ENCODE measurements around the gene NDUFC2. TPM values are rescaled to one million over a fixed set of nuclear protein-coding genes. Genes with fewer than 3 reads are reported as not detected.
"Not testable (repeated sequence)": the region's sequence is repeated elsewhere in the genome, so short reads cannot be mapped to it uniquely, and the experiment has no call there.

NDUFC2 gene
- total RNA-seq, 6 donors from 2014 or later: 19.9 to 155 (median 91.4) TPM

DNA sequence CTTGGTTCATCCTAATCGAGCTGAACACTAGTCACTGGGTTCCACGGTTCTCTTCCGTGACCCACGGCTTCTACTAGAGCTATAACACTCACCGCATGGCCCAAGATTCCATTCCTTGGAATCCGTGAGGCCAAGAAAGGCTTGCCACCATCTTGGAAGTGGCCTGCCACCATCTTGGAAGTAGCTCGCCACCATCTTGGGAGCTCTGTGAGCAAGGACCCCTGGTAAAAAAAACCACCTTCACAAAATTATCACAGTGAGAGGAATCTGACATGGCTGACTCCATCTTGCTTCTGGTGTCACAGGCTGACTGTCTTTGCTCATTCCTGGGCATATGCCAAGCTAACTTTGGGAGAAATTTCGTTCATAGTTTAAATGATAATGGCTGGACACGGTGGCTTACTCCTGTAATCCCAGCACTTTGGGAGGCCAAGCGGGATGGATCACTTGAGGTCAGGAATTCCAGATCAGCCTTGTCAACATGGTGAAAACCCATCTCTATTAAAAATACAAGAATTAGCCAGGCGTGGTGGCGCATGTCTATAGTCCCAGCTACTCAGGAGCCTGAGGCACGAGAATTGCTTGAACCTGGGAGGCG, 37.7 kb downstream of the NDUFC2 start:
- H3K27me3 ChIP-seq: no peaks in the 10 kb centered on the region
- H3K4me1 ChIP-seq: peaks cover 23 to 60% (median 28%) of the 10 kb centered on the region in 4 donors
- no peak overlapping the region for H3K4me3 ChIP-seq
- no peak for TF ChIP-seq POLR2A (IDR thresholded peaks at IDR 0.05)
- no peak for TF ChIP-seq EP300 (IDR thresholded peaks at IDR 0.05)
- H3K36me3 ChIP-seq: no peaks in the 10 kb centered on the region
- 95 to 96% methylated on average over 14 of the region's 14 CpGs for WGBS, 2 donors
- DNase-seq (no peak), ATAC-seq (ENCODE audit: low FRiP score in 2 of 2) (no peak)
- no peak overlapping the region for H3K27ac ChIP-seq
- H3K9me3 ChIP-seq: no peaks in the 10 kb centered on the region

DNA sequence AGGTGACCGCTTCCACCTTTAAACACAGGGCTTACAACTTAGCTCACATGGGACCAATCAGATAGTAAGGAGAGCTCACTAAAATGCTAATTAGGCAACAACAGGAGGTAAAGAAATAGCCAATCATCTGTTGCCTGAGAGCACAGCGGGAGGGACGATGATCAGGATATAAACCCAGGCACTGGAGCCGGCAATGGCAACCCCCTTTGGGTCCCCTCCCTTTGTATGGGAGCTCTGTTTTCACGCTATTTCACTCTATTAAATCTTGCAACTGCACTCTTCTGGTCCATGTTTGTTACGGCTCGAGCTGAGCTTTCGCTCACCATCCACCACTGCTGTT, 38.3 kb downstream of the NDUFC2 start:
- Histone ChIP-seq H3K27ac (peak overlapping the region in 1 of 4 donors; percentile 44), H3K4me1 (peaks cover 21 to 61% (median 27%) of the 10 kb centered on the region in 4 donors)
- H3K9me3 ChIP-seq; H3K4me3 ChIP-seq; ATAC-seq (ENCODE audit: low FRiP score in 2 of 2); DNase-seq; H3K36me3 ChIP-seq; H3K27me3 ChIP-seq: not testable (repeated sequence)
- 97% methylated on average over 8 of the region's 8 CpGs for WGBS, 2 donors

DNA sequence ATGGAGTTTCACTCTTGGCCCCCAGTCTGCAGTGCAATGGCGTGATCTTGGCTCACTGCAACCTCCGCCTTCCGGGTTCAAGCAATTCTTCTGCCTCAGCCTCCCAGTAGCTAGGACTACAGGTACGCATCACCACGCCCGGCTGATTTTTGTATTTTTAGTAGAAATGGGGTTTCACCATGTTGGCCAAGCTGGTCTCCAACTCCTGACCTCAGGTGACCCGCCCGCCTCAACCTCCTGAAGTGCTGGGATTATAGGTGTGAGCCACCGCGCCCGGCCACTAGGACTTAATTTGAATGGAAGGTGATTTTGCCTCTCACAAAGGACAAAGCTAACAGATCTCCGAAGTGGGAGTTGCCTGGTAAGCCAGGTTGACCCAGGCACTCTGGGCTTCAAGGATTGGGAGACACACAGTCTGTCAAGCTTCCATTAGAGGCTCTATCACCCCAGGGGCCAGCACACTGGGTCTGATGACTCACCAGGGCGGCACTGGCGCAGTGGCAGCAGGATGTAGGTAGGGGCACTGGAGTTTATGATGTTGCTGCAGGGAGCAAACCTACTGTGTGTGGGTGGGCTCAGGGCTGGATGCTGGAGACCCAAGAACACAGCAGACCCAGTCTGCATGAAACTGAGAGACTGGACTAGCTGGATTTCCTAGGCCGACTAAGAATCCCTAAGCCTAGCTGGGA, 38.8 kb downstream of the NDUFC2 start:
- H3K27ac ChIP-seq: peak overlapping the region in 3 of 4 donors; percentile 44 to 73 (median 69)
- DNase-seq (no peak), ATAC-seq (ENCODE audit: low FRiP score in 2 of 2) (no peak)
- no peaks in the 10 kb centered on the region for H3K36me3 ChIP-seq
- no peak overlapping the region for H3K4me3 ChIP-seq
- no peaks in the 10 kb centered on the region for H3K27me3 ChIP-seq
- TF ChIP-seq POLR2AphosphoS5 (IDR thresholded peaks at IDR 0.05): no peak
- TF ChIP-seq POLR2A (IDR thresholded peaks at IDR 0.05): no peak
- TF ChIP-seq, protein P1, sequence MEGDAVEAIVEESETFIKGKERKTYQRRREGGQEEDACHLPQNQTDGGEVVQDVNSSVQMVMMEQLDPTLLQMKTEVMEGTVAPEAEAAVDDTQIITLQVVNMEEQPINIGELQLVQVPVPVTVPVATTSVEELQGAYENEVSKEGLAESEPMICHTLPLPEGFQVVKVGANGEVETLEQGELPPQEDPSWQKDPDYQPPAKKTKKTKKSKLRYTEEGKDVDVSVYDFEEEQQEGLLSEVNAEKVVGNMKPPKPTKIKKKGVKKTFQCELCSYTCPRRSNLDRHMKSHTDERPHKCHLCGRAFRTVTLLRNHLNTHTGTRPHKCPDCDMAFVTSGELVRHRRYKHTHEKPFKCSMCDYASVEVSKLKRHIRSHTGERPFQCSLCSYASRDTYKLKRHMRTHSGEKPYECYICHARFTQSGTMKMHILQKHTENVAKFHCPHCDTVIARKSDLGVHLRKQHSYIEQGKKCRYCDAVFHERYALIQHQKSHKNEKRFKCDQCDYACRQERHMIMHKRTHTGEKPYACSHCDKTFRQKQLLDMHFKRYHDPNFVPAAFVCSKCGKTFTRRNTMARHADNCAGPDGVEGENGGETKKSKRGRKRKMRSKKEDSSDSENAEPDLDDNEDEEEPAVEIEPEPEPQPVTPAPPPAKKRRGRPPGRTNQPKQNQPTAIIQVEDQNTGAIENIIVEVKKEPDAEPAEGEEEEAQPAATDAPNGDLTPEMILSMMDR (IDR thresholded peaks at IDR 0.05): no peak
- TF ChIP-seq EP300 (IDR thresholded peaks at IDR 0.05): no peak
- peaks cover 18 to 61% (median 24%) of the 10 kb centered on the region in 4 donors for H3K4me1 ChIP-seq
- 91 to 95% methylated on average over 15 of the region's 15 CpGs for WGBS, 2 donors
- H3K9me3 ChIP-seq: no peaks in the 10 kb centered on the region

DNA sequence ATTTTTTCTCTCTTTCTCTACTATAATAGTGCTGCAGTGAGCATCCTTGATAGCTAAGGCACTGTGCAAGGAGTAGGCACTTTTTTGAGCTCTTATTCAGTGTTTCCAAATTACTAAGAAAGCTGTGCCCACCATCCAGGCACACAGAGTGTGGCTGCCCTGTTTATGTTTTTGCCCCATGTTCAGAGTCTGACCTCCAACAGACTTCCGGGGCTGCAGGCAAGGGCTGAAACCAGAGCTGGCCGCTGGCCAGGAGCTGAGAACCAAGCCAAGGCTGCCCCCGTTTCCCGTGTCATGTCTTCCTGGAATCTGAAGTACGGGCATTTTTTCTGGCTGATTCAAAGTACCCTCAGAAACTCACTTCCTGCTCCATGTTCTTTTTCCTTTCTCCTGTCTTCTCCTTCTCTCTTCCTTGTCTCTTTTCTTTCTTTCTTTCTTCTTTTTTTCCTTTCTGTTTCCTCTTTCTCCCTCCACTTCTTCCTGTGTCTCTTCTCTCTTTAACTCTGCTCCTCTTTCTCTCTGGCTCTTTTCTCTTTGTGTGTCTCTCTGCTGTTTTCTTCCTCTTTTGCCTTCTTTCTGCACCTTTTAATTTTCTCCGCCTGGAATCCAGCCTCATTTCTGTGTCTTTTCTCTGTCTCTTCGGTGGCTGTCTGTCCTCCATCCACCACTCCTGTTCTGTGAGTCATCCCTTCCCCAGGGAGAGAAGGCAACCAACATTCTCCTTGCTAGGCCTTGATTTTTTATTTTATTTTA, 39.6 kb downstream of the NDUFC2 start:
- TF ChIP-seq, protein P1 (IDR thresholded peaks at IDR 0.05): no peak
- TF ChIP-seq POLR2AphosphoS5 (IDR thresholded peaks at IDR 0.05): peak in 1 of 2 donors; percentile 18

DNA sequence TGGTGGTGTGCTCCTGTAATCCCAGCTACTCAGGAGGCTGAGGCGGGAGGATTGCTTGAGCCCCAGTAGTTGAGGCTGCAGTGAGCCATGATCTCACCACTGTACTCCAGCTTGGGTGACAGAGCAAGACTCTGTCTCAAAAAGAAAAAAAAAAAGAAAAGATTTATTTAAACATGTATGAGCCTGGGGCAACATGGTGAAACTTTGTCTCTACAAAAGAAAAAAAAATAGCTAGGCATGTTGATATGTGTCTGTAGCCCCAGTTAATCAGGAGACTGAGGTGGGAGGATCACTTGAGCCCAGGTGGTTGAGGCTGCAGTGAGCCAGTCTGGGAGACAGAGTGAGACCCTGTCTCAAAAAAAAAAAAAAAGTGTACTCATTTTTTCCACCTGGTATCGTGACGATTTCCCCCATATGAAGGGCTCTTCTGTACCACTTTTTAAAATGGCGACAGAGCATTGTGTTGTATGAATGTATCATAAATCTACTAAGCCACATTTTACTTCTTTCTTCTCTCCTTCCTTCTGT, 40.2 kb downstream of the NDUFC2 start:
- no peaks in the 10 kb centered on the region for H3K36me3 ChIP-seq
- no peaks in the 10 kb centered on the region for H3K9me3 ChIP-seq
- H3K27me3 ChIP-seq: no peaks in the 10 kb centered on the region
- ATAC-seq (ENCODE audit: low FRiP score in 2 of 2): no peak
- TF ChIP-seq, protein P1 (IDR thresholded peaks at IDR 0.05): no peak
- TF ChIP-seq EP300 (IDR thresholded peaks at IDR 0.05) (no peak), POLR2A (IDR thresholded peaks at IDR 0.05) (no peak), POLR2AphosphoS5 (IDR thresholded peaks at IDR 0.05) (no peak)
- H3K4me1 ChIP-seq: peaks cover 8 to 50% (median 14%) of the 10 kb centered on the region in 4 donors
- DNase-seq: no peak
- 73 to 81% methylated on average over 4 of the region's 4 CpGs for WGBS, 2 donors
- H3K4me3 ChIP-seq: peak overlapping the region in 1 of 4 donors; percentile 21
- peak overlapping the region; percentile 46 to 73 (median 64) for H3K27ac ChIP-seq

More for the DNA sequence above, 39.6 kb downstream of the NDUFC2 start:
- Histone ChIP-seq H3K9me3 (no peaks in the 10 kb centered on the region), H3K27me3 (no peaks in the 10 kb centered on the region), H3K4me3 (peak overlapping the region in 2 of 4 donors; percentile 11 to 21), H3K36me3 (no peaks in the 10 kb centered on the region), H3K27ac (peak overlapping the region; percentile 44 to 73 (median 64)), H3K4me1 (peaks cover 12 to 54% (median 16%) of the 10 kb centered on the region in 4 donors)
- DNase-seq (peak; percentile 71 to 83), ATAC-seq (ENCODE audit: low FRiP score in 2 of 2) (peak in 1 of 2 donors; percentile 55)
- 21 to 24% methylated on average over 7 of the region's 7 CpGs for WGBS, 2 donors

Measured in upper lobe of left lung (tissue), 6 donors.